GM19372 (cell line): ENCODE measurements around the gene RERE.

Experiments used
- ATAC-seq: cut with Tn5 transposase; IDR thresholded peaks from one replicate; pipeline ENCODE4 v1.9.1; 2021; ENCODE audit warnings: mild to moderate bottlenecking, low read depth, moderate library complexity; ENCODE audit not compliant: unreplicated experiment

Gene RERE

DNA sequence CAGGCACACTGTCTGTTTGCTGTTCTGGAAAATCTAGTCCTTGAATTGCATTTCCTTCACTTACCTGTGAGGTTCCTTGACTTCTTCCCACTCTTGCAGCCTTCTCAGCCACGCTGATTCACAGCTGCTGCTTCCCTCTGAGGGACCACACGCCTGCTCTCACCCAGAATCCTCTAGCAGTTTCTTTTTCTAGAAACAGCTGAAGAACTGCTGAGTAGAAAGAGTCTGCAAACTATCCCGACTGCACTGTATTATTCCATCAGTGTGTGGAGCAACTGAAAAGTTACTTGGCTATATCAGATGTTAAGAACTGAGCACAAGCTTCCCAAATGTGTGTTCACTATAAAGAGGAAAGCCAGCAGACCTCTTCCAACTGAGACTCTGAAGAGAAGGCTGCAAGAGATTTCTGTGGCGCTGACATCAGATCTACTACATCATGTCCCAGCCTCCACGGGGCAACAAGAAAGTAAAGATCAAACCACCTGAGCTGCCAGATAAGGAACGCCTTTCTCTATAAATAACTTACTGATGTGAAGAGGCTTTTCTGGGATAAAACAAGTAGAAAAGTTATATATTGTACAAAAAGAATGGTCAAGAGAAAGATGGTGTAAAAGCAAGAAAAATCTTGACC is 226.6 kb downstream of the RERE start:
- no peak for ATAC-seq

DNA sequence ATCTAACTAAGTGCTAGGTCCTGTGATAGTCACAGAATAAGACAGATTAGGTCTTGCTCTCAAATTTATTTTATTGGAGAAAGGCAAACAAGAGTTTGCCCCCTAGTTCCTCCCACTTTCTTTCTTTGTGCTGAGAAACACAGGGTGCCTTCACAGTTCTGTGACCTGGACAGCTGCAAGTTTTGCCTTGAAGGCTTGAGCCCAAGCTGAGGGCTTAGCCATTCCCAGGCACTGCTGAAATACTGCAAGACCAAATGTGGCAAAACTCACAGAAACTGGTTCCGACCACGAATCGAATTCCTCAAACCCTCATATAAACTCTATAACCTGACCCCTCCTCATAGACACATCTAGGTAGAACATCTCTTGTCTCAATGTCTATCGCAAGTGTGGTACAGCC is 227.9 kb downstream of the RERE start:
- no peak for ATAC-seq

DNA sequence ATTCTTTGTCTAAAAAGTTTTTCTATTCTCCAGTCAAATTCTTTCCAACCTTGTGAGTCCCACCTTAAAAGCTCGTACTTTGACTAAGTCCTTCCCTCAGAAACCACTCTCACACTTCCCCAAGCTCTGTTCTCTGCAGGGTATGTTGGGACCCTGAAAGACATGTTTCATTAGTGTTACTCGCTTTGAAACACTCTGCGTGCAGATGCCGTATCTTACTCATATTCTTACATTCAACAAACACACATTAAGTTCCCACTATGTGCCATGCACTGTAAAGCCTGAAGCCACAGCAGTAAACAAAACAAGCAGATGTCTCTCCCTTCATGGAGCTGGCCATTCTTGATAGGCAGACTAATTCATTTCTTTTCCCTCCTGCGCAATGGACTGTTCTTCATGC is 229.7 kb downstream of the RERE start:
- ATAC-seq: no peak

DNA sequence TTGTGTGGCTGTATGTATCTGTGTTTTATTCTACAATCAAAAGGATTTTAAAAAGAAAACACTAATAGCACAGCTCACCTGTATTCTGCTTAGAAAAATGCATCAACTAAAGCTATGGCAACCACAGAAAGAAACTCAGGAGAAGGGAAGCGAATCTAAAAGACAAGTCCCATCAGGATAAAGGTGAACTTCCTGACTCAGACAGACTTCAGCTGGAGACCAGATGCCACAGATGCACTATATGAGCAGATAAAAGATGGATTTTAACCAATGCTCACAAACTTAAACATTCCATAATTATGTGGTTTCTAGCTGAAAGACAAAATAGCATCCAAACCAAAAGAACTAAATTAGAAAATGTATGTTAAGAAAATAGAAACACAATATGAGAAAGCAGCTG is 231.0 kb downstream of the RERE start:
- no peak for ATAC-seq

DNA sequence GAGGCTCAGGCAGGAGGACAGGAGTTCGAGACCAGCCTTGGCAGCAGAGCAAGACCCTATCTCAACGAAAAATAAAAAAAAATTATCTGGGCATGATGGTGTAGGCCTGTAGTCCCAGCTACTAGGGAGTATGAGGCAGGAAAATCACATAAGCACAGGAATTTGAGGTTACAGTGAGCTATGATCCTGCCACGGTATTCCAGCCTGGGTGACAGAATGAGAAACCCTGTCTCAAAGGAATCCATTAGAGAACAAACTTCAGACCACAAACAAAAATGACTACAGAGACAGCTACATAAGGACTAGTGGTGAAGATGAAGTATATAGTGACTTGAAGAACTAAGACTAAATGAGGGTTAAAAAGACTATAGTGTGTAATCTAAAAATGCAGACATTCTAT is 233.1 kb downstream of the RERE start:
- no peak for ATAC-seq

DNA sequence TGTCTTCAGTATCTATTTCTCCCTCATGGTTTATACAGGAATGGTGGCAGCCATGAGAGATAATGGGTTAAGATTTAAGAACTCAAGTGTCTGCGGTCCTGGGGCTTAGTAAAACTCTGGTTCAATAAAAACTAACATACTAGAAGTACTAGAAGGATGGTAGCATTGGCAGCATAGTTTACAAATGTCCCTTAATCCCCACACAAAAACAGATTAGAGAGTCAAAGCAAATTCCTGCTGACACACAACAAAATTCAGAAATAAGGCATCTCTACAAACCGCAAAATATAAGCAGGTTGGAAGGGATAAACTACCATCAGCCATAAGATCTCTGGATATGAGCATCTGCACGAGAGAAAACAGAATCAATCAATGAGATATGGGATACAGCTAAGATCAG is 234.4 kb downstream of the RERE start:
- ATAC-seq: no peak

DNA sequence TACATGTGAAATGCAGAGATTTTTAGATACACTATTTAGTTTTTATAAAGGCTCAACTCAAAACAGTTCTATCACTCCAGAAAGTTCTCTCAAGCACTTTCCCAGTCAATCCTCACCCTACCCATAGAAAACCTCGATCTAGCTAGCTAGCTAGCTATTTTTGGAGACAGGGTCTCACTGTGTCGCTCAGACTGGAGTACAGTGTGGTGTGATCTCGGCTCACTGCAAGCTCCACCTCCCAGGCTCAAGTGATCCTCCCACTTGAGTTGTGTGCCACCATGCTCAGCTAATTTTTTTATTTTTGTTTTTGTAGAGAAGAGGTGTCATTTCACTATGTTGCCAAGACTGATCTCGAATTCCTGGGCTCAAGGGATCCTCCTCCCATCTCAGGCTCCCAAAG is 236.9 kb downstream of the RERE start:
- no peak for ATAC-seq

DNA sequence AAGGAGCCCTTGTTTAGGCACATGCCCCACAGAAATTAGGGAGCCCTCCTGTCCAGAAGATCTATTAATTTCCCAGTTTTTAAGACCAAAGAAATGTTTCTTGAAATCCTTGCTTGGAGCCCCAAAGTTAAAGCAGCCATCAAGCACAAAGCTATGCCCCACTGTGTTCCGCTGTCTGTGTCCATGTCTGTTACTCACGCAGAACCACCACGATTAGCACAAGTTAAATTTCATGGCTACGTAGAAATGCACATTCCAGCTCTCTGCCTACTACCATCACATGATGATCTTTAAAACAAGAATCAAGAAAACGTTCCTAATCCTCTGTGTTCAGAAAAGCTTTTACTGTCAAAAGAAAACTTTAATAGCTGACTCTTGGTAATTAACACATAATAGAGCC is 238.5 kb downstream of the RERE start:
- no peak for ATAC-seq

DNA sequence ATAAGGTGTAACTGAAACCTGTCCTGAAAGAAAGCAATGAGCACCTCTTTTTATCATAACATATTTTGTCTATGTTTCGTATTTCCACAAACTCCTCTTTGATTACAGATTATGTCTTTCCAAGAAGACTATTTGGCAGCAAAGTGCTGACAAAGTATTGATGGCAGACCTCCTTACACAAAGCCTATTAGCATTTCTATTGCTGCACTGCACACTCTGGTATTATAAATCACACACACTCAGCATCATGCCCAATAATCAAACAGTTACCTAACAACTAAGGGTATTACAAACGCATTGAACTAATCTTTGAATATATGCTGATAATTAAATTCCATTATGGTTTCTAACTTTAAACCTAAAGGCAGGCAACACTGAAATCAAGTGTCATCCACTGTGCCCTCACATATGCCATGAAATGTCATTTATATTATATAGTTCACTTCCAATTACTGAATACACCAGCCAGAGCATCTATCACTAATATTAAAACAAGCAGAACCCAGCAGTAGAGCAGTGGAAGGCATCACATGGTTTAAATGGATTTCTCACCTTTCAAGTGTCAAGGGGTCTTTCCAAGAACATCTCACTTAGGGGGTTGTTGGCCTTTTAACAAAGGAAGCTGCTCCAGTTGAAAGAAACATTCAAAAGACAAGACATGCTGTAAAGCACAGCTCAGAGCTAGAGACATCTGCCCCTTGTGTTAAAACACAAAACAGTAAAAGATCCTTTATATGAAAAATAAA is 239.1 kb downstream of the RERE start:
- no peak for ATAC-seq

DNA sequence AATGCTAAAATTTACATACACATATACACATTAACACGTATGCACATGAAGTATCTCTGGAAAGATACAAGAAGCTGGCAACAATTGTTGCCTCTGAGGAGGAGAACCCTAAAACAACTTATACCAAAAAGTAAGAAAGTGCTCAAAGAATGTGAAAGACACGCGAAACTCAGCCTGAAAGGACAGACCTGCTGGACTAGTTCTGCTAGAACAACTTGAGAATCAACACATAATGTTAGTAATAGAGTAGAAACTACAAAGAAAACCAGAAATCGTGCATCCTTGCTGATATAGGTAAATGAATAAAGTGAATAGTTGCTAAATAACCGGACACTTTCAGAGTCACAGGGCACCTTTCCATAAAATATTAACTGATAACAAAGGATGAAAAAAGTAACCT is 242.5 kb downstream of the RERE start:
- ATAC-seq: no peak

DNA sequence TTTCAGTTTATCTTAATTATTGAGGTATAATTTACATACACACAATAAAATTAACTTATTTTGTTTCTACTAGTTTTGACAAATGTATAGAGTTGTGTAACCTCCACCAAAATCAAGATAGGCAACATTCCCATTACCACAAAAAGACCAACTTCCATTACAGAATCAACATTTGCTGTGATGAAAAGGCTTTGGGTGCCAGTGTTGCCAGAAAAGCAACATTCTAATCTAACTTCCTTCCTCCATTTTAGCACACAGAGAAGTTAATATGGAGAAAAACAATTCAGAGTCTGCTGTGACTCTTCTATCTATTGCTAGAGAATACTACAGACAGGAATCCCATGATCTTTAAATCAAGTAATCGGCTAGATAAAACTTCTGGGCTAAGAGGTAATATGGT is 245.3 kb downstream of the RERE start:
- ATAC-seq: no peak

DNA sequence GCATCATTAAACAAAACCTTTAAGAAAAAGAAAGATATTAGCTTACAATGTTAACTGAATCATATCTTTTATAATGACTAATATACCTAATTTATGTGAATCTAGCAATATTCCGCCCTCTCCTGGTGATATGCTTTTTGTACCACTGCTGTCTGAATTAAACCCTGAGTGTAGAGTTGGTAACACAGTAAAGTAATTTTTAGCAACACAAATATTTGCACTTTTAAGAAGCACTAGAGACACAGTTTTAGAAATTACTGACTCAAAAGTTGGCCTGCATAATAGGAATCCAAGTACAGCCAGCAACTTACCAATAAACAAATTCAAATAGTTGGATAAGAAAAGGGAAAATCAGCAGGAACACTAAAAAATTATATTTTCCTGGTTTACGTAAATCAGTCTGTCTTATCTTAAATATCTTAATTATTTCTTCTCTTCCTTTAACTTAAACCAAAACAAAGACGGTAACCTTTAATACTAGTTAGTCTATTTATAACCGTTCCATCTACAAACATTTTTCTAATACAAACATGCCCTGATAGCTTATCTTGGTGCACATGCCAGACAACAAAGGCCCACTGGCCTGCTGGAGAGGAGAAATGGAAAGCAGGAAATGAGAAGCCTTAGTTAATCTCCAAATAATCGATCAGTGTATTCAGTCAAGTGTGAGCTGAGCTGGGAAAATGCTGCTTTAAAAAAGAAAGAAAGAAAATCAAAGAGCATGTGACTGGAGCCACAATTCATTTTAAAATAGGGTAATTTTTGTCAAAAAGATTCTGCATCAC is 246.0 kb downstream of the RERE start:
- ATAC-seq: no peak

DNA sequence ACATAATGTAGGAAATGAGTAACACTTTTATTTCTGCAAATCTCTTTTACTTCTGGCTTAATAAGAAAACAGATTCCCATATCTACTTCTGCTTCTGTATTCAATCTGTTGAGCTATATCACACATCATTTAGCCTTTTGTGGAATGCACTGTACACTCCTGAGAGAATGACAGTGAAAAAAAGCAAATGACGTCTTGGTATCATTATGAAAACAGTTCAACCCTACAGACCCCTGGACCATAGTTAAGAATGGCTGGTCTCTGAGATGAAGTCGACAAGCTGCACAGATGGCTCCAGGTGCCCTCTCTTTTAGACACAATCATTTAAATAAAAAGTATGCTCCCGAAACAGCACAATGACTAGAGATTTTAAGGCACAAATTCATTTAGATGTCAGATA is 247.0 kb downstream of the RERE start:
- no peak for ATAC-seq

DNA sequence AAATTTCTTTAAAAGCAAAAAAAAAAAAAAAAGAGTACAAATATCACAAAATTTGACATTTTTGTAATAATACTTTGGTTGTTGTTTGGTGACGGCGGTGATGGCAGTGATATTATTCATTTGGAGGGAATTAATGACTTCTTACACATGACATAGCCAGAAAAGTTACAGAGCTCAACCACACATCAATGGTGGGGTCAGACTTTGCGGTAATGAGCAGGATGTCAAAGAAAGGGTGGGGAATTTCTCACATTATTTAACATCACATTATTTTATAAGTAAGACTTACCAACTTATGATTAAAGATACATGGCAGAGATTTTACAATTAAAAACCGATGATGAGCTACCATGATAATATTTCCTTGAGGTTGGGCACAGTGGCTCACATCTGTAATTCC is 248.2 kb downstream of the RERE start:
- no peak for ATAC-seq

DNA sequence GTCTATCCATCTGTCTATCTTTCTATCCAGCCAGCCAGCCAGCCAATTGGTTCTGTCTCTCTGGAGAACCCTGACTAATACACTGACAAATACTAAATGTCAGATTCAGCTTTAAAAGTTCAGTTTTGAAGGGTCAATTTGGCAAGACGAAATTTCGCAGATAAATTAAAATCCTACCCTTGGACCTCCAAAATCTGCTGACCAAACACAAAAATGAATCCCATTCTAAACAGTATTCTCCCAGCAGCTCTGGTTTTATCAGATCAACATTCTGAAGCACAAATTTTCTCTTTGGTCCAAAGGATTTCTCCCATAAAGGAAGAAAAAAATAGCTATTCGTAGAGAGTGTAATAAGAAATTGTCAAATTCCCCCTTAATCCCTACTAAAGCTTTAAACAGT is 248.6 kb downstream of the RERE start:
- ATAC-seq: no peak

DNA sequence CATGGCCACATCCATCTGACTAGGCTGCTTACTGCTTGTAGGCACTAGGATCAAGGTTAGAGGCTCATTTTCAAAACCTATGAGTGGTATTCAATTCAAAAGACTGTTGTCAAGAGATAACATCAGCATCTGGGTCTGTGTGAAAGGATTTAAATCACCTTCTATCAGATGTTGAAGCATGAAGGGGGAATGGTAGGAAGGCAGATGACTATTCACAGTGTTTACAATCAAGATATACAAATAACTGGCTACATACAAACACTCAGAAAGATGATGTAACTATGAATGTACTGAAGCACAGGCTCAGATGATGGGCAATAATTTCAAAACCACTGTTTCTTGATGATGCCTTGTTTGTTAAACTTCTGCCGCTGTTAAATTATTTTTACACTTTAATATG is 250.3 kb downstream of the RERE start:
- no peak for ATAC-seq

DNA sequence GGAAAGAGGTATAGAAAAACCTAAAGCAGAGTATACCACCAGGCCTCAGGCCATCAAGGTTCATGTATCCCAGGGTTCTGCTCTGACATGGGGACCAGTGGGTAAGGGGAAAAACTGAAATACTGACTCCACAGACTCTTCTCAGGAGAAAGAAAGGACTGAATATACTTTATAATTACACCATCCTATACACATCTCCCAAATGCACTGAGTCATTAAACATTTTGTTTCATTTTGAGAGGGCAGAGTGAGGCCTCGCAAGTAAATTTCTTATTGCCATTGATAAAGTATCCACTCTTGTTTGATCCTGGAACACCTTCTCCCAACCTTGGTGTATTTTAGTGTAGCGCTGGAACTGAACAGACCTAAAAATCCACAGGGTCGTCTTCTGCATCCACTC is 251.6 kb downstream of the RERE start:
- no peak for ATAC-seq

DNA sequence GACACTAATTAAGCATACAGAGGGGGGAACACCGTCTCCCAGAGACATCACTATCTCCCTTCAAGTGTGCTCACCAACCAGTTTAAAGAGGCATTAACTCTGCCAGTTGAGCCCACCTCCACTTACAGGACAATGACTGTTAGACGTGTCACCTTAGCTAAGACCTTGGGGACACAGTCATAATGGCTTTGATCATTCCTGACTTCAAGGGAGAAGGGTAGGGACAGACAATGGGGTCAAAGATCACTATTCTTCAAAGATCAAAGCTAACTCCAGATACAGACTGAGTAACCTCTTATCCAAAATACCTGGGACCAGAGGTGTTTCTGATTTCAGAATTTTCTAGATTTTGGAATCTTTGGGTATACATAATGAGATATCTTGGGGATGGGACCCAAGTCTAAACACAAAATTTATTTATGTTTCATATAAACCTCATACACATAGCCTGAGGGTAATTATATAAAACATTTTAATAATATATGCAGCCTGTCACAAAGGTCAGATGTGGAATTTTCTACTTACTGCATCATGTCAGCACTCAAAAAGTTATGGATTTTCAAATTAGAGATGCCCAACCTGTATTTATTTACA is 253.4 kb downstream of the RERE start:
- no peak for ATAC-seq

DNA sequence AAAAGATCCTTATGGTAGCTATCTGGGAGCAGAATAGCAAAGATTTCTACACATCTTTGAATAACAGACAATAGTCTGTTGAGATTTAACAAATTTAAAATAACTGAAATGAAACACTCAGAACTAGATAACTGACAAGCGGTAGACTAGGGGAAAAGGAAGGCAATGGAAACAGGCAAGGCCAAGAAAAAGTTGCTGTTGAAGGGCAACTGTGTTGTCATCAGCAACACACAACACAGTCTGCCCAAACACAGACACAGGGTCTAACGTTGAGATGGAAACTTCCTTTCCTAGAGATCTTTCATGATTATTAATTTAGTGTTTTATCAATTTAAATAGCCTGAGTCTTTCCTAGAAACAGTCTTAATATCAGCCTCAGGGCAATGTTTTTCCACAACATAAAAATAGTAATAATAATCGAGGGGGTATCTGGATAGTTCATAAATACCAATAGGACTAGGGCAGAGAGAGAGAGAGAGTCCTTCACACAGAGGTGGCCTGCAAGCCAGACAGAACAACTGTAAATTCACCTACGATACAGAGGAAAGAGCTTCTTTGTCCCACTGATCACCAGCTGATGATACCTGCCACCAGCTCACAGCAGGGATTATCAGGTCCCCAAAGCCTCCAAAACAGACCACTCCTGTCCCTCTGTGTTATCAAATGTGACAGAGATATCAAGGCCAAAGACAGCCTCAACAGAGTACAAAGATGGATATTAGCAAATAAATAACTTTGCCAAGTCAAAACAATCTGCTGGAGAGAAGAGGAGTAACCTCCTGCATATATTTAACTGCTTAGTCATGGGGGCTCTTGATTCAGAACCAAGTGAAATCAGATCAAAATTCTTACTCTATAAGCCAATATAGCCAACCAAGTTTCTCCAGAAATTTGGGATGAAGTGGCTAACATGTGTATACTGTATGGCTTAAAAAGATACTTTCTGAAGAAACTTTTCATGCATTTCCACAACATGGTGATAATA is 254.3 kb downstream of the RERE start:
- no peak for ATAC-seq

DNA sequence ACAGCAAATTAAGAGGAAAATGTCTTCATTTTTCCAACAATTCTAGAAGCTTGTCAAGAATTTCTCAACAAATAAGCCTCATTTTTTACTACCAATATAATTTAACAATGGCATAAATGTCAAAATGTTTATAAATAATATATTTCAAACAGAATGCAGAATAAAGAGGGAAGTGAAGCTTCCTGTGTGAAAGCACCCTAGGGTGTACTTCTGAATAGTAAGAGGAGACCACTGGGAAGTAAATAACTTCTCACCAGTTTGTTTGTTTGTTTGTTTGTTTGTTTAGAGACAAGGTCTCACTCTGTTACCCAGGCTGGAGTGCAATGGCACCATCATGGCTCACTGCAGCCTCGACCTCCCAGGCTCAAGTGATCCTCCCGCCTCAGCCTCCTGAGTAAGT is 255.2 kb downstream of the RERE start:
- no peak for ATAC-seq
